SK-N-SH treated with all-trans-retinoic acid at 6 μM for 48 hours (cell line): ENCODE measurements around the gene CMBL.
A peak's percentile ranks its signal among the peaks of the same experiment; 100 is the strongest.

Source experiments
- ATAC-seq: fragments of 200-7000 bp; cut with Tn5 transposase; 3 replicates; pipeline ENCODE4 v1.9.1; 2020; ENCODE audit warnings: mild to moderate bottlenecking, moderate library complexity
- ARNTL ChIP-seq: fragments of 450-650 bp; formaldehyde crosslinking; IDR thresholded peaks from 2 replicates; pipeline ENCODE4 v1.5.0; 2020; ENCODE audit warnings: low read depth, mild to moderate bottlenecking, moderate library complexity, borderline replicate concordance
- BACH2 ChIP-seq: fragments of 250-450 bp; sonication (Bioruptor Pico); IDR thresholded peaks from 2 replicates; pipeline ENCODE4 v1.9.0; 2021; ENCODE audit warnings: mild to moderate bottlenecking, borderline replicate concordance
- CSDC2 ChIP-seq: fragments of 250-450 bp; sonication (Bioruptor Pico); IDR thresholded peaks from 2 replicates; pipeline ENCODE4 v1.5.0; 2020; ENCODE audit warnings: mild to moderate bottlenecking, moderate library complexity
- GLIS3 ChIP-seq: fragments of 250-450 bp; sonication (Bioruptor Pico); IDR thresholded peaks from 2 replicates; pipeline ENCODE4 v1.5.0; 2020; ENCODE audit warnings: mild to moderate bottlenecking, moderate library complexity
- ISL1 ChIP-seq: fragments of 250-450 bp; sonication (Bioruptor Pico); IDR thresholded peaks from 2 replicates; pipeline ENCODE4 v2.1.2; 2022; ENCODE audit warnings: mild to moderate bottlenecking, moderate library complexity
- OSR1 ChIP-seq: fragments of 250-450 bp; sonication (Bioruptor Pico); IDR thresholded peaks from 2 replicates; pipeline ENCODE4 v1.8.0; 2022; ENCODE audit warnings: moderate library complexity, mild to moderate bottlenecking, inconsistent platforms
- PPARA ChIP-seq: fragments of 250-450 bp; sonication (Bioruptor Pico); IDR thresholded peaks from 2 replicates; pipeline ENCODE4 v1.5.0; 2020; ENCODE audit warnings: mild to moderate bottlenecking, borderline replicate concordance
- RARB ChIP-seq: fragments of 250-450 bp; sonication (Bioruptor Pico); IDR thresholded peaks from 2 replicates; pipeline ENCODE4 v1.8.0; 2021; ENCODE audit warnings: mild to moderate bottlenecking, moderate library complexity
- SNAI2 ChIP-seq: fragments of 250-450 bp; sonication (Bioruptor Pico); IDR thresholded peaks from 2 replicates; pipeline ENCODE4 v1.5.0; 2020; ENCODE audit warnings: mild to moderate bottlenecking, moderate library complexity
- TCF4 ChIP-seq: fragments of 250-450 bp; sonication (Bioruptor Pico); IDR thresholded peaks from 2 replicates; pipeline ENCODE4 v1.8.0; 2021; ENCODE audit warnings: mild to moderate bottlenecking, moderate library complexity, borderline replicate concordance
- ZC3H10 ChIP-seq: fragments of 250-450 bp; sonication (Bioruptor Pico); IDR thresholded peaks from 2 replicates; pipeline ENCODE4 v1.5.1; 2021; ENCODE audit warnings: mild to moderate bottlenecking, moderate library complexity
- ZFP30 ChIP-seq: fragments of 450-650 bp; formaldehyde crosslinking; IDR thresholded peaks from 2 replicates; pipeline ENCODE4 v1.5.0; 2022; ENCODE audit warnings: mild to moderate bottlenecking, moderate library complexity
- ZNF565 ChIP-seq: fragments of 450-650 bp; formaldehyde crosslinking; conservative IDR thresholded peaks from 2 replicates; pipeline ENCODE4 v1.5.0; 2020; ENCODE audit warnings: low read depth, mild to moderate bottlenecking, moderate library complexity
- ZNF70 ChIP-seq: fragments of 450-650 bp; formaldehyde crosslinking; IDR thresholded peaks from 2 replicates; pipeline ENCODE4 v1.5.0; 2020; ENCODE audit warnings: mild to moderate bottlenecking, moderate library complexity
- ZNF8 ChIP-seq: fragments of 450-650 bp; formaldehyde crosslinking; IDR thresholded peaks from 2 replicates; pipeline ENCODE4 v1.5.0; 2020; ENCODE audit warnings: mild to moderate bottlenecking, moderate library complexity
- TF ChIP-seq, protein P1 (sequence below): fragments of 250-450 bp; sonication (Bioruptor Pico); IDR thresholded peaks from 2 replicates; pipeline ENCODE4 v1.5.1; 2021; ENCODE audit warnings: mild to moderate bottlenecking, moderate library complexity
- TF ChIP-seq, protein P2 (sequence below): fragments of 250-450 bp; sonication (Bioruptor Pico); IDR thresholded peaks from 2 replicates; pipeline ENCODE4 v1.8.0; 2020; ENCODE audit warnings: mild to moderate bottlenecking, moderate library complexity, borderline replicate concordance
- TF ChIP-seq, protein P3 (sequence below): fragments of 250-450 bp; sonication (Bioruptor Pico); IDR thresholded peaks from 2 replicates; pipeline ENCODE4 v1.5.0; 2020; ENCODE audit warnings: mild to moderate bottlenecking, moderate library complexity
- TF ChIP-seq, protein P4 (sequence below): fragments of 250-450 bp; sonication (Bioruptor Pico); IDR thresholded peaks from 2 replicates; pipeline ENCODE4 v1.8.0; 2021; ENCODE audit warnings: low read depth, mild to moderate bottlenecking, moderate library complexity, borderline replicate concordance

Gene CMBL

DNA sequence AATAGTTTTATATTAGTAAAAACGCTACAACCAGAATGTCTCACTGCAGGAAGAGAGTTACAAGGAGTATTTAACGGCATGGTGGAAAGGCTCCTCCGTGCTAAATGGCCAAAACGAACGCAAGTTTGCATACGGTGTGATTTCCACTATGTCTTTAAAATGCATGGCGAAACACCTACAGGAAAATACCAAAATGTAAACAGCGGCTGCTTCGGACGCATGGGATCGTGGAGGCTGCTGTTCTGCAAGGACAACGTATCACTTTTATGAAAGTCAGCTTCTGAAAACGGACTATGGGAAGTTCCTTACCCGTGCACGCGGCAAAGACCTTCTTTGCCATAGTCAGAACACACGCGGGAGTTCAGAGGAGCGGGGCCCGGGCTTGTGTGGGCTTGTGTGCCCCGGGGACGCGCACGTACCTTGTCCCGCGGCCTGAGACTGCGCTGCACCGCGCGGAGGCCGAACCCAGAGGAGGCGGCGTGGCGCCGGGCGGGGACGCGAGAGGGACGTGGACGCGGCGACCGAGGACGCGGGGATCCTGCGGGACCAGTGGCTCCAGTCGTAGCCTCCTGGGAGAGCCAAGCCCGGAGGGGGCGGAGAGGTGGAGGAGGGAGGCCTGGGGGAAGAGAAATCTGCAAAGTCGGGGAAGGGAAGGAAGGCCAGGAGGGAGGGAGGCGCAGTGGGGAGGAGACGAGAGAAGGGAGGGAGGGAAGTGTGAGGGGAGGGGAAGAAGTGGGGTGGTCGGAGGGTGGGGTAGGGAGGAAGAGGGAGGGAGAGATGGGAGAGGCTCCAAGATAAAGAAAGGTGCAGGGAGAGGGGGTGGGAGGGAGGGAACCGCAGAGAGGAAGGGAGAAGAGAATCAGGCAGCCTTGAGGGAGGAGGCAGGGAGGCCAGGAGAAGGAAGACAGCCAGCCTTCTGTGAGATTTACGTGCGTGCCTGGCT is at the start of gene CMBL:
CMBL (minus strand) TSS at position 697 of the 943 bp plus-strand sequence. CDS start 17,140 bp downstream, outside the sequence.
- peak; percentile 89 for ATAC-seq
- no peak for TF ChIP-seq RARB (CRISPR knock-in tag)
- no peak for TF ChIP-seq ZFP30 (CRISPR knock-in tag)
- no peak for TF ChIP-seq ARNTL (CRISPR knock-in tag)
- no peak for TF ChIP-seq TCF4 (CRISPR knock-in tag)
- TF ChIP-seq PPARA (CRISPR knock-in tag): no peak
- TF ChIP-seq, all 23 proteins: peak for 0

DNA sequence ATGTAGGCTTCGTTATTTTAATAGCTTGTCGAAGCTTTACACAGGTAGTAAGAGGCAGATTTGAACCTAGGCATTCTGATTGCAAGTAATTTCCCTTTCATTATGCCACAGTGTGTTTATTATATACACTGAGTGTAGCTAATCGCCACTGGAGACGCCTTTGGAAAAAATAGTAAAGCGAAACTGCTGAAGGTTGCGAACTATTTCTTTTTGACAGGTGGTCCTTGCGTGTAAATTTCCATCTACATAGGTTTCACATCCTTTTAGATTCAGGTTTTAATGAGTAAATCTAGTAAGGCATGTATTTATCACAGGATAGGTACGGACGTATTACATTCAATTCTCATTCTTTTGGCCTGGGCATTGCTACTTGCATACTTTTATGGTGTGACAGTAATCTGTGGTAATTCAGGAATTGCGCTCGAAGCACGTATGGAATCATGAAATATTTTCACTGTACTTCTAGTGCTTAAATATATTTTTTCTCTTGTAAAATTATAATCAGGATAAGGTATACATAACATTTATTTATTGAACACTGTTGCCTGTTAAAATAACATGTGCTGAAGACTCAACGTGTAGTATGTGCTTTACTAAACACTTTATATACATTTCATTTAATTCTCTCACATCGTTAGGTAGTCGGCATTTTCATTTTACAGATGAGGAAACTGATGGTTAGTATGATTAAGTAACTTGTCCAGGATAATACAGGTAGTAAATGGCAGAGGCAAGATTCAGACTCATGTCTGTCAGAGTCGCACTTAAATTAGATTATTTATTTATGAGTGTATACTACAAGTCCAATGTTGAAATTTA is 47.6 kb upstream of the CMBL start:
- peak; percentile 15; the same call in 1 of the 3 replicates for ATAC-seq
- TF ChIP-seq, protein P1, sequence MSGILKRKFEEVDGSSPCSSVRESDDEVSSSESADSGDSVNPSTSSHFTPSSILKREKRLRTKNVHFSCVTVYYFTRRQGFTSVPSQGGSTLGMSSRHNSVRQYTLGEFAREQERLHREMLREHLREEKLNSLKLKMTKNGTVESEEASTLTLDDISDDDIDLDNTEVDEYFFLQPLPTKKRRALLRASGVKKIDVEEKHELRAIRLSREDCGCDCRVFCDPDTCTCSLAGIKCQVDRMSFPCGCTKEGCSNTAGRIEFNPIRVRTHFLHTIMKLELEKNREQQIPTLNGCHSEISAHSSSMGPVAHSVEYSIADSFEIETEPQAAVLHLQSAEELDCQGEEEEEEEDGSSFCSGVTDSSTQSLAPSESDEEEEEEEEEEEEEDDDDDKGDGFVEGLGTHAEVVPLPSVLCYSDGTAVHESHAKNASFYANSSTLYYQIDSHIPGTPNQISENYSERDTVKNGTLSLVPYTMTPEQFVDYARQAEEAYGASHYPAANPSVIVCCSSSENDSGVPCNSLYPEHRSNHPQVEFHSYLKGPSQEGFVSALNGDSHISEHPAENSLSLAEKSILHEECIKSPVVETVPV: no peak
- no peak for TF ChIP-seq RARB (CRISPR knock-in tag)
- no peak for TF ChIP-seq BACH2
- no peak for TF ChIP-seq ZNF70
- no peak for TF ChIP-seq CSDC2
- no peak for TF ChIP-seq GLIS3 (CRISPR knock-in tag)
- no peak for TF ChIP-seq ZNF565 (CRISPR knock-in tag)
- TF ChIP-seq, protein P2, sequence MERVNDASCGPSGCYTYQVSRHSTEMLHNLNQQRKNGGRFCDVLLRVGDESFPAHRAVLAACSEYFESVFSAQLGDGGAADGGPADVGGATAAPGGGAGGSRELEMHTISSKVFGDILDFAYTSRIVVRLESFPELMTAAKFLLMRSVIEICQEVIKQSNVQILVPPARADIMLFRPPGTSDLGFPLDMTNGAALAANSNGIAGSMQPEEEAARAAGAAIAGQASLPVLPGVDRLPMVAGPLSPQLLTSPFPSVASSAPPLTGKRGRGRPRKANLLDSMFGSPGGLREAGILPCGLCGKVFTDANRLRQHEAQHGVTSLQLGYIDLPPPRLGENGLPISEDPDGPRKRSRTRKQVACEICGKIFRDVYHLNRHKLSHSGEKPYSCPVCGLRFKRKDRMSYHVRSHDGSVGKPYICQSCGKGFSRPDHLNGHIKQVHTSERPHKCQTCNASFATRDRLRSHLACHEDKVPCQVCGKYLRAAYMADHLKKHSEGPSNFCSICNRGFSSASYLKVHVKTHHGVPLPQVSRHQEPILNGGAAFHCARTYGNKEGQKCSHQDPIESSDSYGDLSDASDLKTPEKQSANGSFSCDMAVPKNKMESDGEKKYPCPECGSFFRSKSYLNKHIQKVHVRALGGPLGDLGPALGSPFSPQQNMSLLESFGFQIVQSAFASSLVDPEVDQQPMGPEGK (CRISPR knock-in tag): no peak
- TF ChIP-seq ZFP30 (CRISPR knock-in tag): no peak
- TF ChIP-seq, protein P3, sequence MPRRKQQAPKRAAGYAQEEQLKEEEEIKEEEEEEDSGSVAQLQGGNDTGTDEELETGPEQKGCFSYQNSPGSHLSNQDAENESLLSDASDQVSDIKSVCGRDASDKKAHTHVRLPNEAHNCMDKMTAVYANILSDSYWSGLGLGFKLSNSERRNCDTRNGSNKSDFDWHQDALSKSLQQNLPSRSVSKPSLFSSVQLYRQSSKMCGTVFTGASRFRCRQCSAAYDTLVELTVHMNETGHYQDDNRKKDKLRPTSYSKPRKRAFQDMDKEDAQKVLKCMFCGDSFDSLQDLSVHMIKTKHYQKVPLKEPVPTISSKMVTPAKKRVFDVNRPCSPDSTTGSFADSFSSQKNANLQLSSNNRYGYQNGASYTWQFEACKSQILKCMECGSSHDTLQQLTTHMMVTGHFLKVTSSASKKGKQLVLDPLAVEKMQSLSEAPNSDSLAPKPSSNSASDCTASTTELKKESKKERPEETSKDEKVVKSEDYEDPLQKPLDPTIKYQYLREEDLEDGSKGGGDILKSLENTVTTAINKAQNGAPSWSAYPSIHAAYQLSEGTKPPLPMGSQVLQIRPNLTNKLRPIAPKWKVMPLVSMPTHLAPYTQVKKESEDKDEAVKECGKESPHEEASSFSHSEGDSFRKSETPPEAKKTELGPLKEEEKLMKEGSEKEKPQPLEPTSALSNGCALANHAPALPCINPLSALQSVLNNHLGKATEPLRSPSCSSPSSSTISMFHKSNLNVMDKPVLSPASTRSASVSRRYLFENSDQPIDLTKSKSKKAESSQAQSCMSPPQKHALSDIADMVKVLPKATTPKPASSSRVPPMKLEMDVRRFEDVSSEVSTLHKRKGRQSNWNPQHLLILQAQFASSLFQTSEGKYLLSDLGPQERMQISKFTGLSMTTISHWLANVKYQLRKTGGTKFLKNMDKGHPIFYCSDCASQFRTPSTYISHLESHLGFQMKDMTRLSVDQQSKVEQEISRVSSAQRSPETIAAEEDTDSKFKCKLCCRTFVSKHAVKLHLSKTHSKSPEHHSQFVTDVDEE: no peak
- TF ChIP-seq SNAI2 (CRISPR knock-in tag): no peak
- TF ChIP-seq ZC3H10 (CRISPR knock-in tag): no peak
- TF ChIP-seq ISL1 (CRISPR knock-in tag): no peak
- TF ChIP-seq, protein P4, sequence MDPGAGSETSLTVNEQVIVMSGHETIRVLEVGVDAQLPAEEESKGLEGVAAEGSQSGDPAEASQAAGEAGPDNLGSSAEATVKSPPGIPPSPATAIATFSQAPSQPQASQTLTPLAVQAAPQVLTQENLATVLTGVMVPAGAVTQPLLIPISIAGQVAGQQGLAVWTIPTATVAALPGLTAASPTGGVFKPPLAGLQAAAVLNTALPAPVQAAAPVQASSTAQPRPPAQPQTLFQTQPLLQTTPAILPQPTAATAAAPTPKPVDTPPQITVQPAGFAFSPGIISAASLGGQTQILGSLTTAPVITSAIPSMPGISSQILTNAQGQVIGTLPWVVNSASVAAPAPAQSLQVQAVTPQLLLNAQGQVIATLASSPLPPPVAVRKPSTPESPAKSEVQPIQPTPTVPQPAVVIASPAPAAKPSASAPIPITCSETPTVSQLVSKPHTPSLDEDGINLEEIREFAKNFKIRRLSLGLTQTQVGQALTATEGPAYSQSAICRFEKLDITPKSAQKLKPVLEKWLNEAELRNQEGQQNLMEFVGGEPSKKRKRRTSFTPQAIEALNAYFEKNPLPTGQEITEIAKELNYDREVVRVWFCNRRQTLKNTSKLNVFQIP (CRISPR knock-in tag): no peak
- TF ChIP-seq ZNF8 (CRISPR knock-in tag): no peak
- TF ChIP-seq PPARA (CRISPR knock-in tag): no peak
- no peak for TF ChIP-seq OSR1 (CRISPR knock-in tag)
